Cerebellar cortex (tissue), 1 donor: ENCODE measurements around the gene SLC8A1.

Experiments
- DNase-seq: peaks from one replicate; pipeline ENCODE4 v3.0.0-alpha.2; 2015; ENCODE audit warnings: low spot score

The SLC8A1 gene

GRCh38 chr2:40189881-40190280 lies 262.0 kb downstream of the SLC8A1 start:
- no peak for DNase-seq

- no peak for DNase-seq
Observed at GRCh38 chr2:40187054-40187453, 264.8 kb downstream of the SLC8A1 start.

GRCh38 chr2:40184551-40184950 lies 267.3 kb downstream of the SLC8A1 start:
- DNase-seq, result no peak

GRCh38 chr2:40181855-40182254 lies 270.0 kb downstream of the SLC8A1 start:
- DNase-seq, result no peak

- DNase-seq, result no peak
Observed at GRCh38 chr2:40179801-40180200, 272.1 kb downstream of the SLC8A1 start.

GRCh38 chr2:40178971-40179370 lies 272.9 kb downstream of the SLC8A1 start:
- no peak for DNase-seq

DNA sequence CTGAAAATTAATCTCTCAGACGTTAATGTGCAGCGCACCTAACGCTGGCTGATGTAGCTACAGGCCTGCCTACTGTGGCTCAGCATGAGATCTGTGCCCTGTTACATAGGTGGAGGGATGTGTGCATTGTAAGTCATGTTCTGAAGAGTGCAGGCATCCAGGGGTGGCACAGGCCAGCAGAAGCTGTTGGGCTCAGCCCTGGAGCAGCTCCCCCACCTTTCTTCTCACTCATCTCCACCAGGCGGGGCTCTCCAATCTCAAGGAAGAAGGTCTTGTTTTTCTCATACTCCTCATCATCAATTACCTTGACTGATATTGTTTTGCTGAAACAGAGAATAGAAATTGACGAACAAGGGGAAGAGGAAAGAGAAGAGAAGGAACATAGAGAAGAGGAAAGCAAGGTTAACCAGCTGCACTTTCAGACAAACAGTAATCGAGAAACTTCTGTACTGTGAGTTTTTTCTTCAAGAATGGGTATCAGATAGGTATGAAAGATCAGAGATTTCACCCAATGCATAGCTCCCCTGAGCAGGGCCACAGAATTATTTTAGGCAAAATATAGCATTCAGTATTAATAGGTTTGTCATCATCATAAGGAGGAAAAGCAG lies 273.6 kb downstream of the SLC8A1 start:
- no peak for DNase-seq

- DNase-seq, result no peak
Observed at GRCh38 chr2:40177366-40177765, 274.5 kb downstream of the SLC8A1 start.

GRCh38 chr2:40173276-40173675 lies 278.6 kb downstream of the SLC8A1 start:
- DNase-seq, result no peak

DNA sequence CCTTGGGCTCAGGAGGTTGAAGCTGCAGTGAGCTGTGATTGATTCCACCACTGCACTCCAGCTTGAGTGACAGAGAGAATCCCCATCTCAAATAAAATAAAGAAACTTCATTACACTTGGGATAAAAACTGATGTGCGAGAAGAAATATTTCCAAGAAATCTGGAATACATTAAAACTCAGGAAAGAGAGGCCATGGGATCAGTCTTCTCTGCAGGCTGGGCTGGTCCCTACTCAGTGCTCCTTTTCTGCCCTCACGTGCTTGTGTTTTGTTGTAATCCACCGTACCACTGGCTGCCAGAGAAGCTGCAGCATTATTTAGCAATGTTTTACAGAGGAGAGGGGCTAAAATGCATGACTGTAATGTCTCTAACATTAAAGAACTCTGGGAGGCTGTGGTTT lies 282.0 kb downstream of the SLC8A1 start:
- no peak for DNase-seq

DNA sequence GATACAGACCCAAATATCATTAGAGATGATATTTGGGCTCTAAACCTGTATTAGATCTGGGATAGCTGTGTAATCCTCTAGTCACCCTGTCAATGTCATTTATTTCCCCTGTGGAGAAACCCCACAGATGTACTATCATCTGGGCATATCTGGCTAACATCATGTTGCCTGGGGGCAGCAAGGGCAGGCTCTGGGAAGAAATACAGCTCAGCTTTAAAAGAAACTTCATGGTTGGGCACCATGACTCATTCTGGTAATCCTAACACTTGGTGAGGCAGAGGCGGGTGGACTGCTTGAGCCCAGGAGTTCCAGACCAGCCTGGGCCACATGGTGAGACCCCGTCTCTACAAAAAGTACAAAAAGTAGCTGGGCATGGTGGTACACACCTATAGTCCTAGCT lies 282.5 kb downstream of the SLC8A1 start:
- no peak for DNase-seq

DNA sequence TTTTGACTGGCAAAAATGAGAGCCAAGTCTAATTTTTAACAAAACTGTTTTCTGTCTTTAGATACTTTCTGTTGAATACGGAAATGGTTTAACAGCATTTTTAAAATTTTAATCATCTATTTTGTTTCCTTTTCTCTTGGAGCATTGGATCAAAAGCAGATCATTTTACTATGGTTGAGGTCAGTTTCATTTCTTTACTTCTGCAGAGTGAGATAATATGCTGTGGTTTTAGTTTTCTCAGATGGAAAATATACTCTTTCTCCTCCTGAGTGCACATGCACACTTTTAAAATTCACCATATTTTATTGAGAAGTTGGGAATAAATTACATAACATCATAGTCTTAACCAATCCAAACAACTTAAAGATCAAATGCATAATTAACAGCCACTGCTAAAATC lies 283.3 kb downstream of the SLC8A1 start:
- no peak for DNase-seq

DNA sequence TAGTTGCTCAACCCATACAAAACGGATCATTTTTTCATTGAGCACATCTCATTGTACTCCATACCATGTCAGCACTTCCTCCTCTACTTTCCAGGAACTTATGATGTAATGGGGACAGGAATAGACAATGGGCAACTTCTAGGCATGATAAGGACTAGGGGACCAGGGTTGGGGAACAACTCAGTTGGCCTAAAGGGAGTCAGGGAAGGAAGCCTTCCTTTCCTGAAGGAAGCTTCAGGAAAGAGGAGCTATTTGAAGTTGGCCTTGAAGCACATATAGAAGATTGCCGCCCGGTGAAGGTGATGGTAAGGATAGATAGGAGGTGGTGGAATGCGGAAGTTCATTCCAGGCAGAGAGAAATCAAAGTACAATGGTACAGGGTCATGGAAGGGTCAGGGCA lies 283.9 kb downstream of the SLC8A1 start:
- no peak for DNase-seq

- DNase-seq, result no peak
Observed at GRCh38 chr2:40166006-40166405, 285.9 kb downstream of the SLC8A1 start.

GRCh38 chr2:40165509-40165844 lies 286.4 kb downstream of the SLC8A1 start:
- DNase-seq, result no peak

DNA sequence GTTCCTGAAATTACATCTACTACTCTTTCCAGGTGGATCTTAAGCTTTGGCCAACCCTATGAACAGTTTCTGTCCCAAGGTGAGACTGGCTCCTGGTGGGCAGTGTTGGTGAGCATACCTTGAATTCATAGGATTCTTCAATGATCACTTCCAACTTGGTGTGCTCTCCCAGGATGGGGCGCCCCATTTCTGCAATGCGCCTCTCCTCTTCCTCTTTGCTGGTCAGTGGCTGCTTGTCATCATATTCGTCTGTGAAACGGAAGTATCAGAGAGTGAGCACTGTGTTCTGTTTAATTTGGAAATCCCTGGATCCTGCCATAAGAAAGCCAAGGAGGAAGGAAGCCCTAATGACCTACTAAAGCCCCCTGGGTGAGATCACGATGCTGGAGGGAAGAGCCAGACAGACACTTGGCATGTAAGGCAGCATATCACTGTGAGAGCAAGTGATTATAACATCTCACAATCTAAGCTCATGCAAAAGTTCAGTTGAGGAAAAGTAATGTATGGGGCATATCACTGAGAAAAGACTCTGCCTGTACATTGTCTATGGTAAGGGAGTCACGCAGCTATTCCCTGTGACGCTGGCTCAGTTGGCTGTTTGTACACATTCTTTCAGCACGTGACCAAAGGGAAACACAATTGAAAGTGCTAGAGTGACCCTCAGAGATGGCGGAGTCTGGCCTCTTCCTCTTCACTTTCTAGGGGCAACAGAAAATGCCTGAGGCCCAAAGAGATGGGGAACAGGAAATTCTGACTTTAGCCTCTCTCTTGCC lies 287.0 kb downstream of the SLC8A1 start:
- no peak for DNase-seq

GRCh38 chr2:40161986-40162385 lies 289.9 kb downstream of the SLC8A1 start:
- no peak for DNase-seq

- DNase-seq, result no peak
Observed at GRCh38 chr2:40160751-40161218, 291.1 kb downstream of the SLC8A1 start.

- no peak for DNase-seq
Observed at GRCh38 chr2:40159333-40159732, 292.6 kb downstream of the SLC8A1 start.

- no peak for DNase-seq
Observed at GRCh38 chr2:40158781-40159180, 293.1 kb downstream of the SLC8A1 start.

DNA sequence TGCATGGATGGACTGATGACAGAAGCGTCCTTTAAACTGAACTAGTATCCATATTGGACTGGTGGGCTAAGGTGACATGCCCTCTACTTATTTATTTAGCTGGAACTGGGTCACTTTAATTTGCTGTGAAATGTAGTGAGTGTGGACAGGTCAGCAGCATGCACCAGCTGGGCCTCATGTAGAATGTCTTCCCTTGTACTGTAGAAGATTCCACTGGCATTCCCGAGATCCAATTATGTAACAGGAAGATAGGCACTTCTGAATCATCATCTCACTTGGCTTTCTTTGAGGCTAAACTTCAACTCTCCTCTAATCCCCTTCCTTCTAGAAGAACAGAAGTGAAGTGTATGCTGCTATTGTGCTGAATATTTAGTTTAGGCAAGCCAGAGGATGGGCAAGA lies 296.2 kb downstream of the SLC8A1 start:
- no peak for DNase-seq

DNA sequence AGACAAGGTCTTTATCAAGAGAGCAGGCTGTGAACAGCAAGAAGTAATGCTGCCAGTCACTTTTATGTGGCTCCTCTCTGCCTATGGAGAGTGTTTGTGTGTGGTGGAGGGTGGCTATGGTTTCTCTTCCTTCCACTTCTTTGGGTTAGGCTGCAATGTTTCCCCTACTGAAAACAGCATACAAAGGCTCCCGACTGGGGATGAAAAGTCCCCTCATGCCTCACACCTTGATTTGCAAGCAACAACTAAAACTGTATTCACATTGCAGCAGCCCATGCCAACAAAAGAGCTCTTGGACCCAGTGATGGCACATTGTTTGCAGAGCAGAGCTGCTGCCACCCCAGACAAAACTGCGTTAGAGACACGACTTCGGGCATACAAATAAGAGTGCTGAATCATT lies 301.6 kb downstream of the SLC8A1 start:
- no peak for DNase-seq

DNA sequence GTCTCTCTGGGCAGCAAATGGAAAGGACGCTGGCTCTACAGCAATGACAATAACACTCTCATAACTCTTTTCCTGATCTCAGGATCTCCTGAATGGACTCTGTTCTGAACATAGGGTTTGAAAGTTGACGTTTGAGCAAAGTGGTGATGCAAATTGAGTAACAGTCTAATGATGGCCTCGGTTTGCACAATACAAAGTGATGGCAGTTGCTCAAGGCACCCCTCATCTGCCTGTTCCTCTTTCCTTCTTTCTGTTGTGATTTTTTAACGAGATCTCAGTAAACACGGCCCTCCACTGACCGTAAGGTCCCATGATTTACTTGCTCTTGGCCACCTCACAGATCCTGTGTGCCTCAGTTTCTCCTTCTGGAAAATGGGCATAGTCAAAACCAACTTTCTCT lies 303.6 kb downstream of the SLC8A1 start:
- DNase-seq, result no peak

- no peak for DNase-seq
Observed at GRCh38 chr2:40147360-40147759, 304.5 kb downstream of the SLC8A1 start.
